ENCODE data around the gene AK3.
"Not testable (repeated sequence)": the region's sequence is repeated elsewhere in the genome, so short reads cannot be mapped to it uniquely, and the experiment has no call there.

Gene AK3

DNA sequence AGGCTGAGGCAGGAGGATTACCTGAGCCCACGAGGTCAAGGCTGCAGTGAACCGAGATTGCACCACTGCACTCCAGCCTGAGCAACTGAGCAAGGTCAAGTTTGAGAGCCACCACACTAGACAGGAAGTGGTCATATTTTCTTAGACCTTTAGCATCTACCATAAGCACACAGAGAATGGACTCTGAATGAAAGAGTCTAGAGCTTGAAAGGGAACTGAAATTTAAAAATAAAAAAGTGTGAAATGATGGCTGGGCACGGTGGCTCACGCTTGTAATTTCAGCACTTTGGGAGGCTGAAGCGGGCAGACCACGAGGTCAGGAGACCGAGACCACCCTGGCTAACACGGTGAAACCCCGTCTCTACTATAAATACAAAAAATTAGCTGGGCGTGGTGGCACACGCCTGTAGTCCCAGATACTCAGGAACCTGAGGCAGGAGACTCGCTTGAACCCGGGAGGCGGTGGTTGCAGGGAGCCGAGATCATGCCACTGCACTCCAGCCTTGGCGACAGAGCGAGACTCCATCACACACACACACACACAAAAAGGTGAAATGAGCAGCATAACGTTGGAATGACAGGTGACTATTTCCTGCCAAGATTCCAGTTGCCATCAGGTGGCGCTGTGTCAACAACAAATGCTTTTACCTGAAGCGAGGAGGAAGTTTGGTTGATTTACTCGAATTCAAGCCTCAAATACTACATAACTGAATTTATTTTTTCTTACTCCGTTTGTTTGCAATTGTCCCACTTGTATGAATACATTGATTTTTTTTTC lies 21.3 kb upstream of the AK3 start:
- H3K4me1 Mint-ChIP-seq: peaks cover 17% of the 10 kb centered on the region
- peak; percentile 57 for ATAC-seq
- no peaks in the 10 kb centered on the region for H3K9me3 Mint-ChIP-seq
- DNase-seq: peak; percentile 80
- H3K36me3 Mint-ChIP-seq (ENCODE audit: low read depth): no peaks in the 10 kb centered on the region
- H3K4me3 Mint-ChIP-seq: peak overlapping the region; percentile 59
- peaks cover 2% of the 10 kb centered on the region for H3K27me3 Mint-ChIP-seq
- peak overlapping the region; percentile 70 for H3K27ac Mint-ChIP-seq

DNA sequence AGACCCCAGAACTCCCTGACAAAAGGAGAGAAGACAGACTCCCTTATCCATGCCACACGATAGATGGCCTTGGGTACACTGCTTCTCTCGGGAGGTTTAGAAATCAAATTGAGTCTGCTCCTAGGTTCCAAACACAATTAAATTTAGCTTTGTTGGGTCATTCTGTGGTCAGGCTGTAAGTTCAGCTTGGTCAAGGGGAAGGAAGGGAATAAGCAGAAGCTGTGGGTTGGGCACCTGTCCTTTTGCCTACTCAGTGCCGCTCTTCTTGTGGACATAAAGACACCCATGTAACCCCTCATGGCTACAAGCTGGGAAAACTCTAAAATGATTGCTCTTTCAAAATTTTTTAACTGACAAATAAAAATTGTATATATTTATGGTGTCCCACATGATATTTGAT lies 19.1 kb upstream of the AK3 start:
- H3K4me1 Mint-ChIP-seq: peaks cover 17% of the 10 kb centered on the region
- H3K4me3 Mint-ChIP-seq: no peak overlapping the region
- H3K27ac Mint-ChIP-seq: no peak overlapping the region
- no peaks in the 10 kb centered on the region for H3K36me3 Mint-ChIP-seq (ENCODE audit: low read depth)
- no peak for DNase-seq
- peaks cover 2% of the 10 kb centered on the region for H3K27me3 Mint-ChIP-seq
- ATAC-seq: no peak
- H3K9me3 Mint-ChIP-seq: no peaks in the 10 kb centered on the region

DNA sequence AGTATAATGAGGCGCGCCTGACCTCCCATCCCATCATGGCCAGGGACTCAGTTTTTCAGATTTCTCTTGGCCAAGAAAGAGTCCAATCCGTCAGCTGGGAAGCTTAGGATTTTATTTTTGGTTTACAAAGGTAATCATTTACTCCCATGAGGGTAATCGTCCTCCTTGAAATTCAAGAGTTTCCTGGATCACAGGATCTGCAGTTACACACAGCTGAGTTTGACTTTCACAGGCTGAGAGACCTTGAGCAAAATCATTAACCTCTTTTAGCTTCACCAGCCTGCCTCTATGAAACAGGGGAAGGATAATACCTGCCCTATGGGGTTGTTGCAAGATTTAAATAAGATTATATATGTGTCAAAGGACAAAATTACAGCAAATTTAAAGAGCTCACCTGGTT lies 15.4 kb upstream of the AK3 start:
- Mint-ChIP-seq H3K4me3 (no peak overlapping the region), H3K27ac (no peak overlapping the region), H3K4me1 (peaks cover 2% of the 10 kb centered on the region), H3K36me3 (ENCODE audit: low read depth) (no peaks in the 10 kb centered on the region), H3K9me3 (no peaks in the 10 kb centered on the region), H3K27me3 (peaks cover 1% of the 10 kb centered on the region)
- DNase-seq (no peak), ATAC-seq (no peak)

DNA sequence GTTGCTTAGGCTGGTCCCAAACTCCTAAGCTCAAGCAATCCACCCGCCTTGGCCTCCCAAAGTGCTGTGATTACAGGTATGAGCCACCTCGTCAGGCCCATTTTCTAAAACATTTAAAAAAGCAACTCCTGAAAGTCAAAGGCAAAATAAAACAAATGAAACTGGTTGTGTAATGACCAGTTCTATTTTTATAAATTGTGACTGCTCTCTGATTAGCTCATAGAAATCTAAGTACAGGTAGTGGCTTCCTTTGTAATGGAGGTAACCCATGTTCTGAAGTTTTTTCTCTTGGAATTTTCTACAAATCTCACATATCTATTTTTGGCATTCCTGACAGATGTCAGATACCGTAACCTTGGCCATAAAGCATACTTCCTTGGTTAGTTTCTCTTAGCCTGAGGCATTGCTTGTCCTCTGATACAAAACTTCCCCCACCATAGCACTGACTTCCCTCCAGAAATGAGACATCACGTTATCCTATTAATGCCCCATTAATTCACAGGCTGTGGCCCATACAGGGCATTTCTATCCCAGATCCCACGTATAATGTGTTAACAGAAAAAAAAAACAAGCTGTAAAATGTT lies 14.1 kb upstream of the AK3 start:
- Mint-ChIP-seq H3K9me3 (no peaks in the 10 kb centered on the region), H3K4me1 (peaks cover 2% of the 10 kb centered on the region), H3K4me3 (no peak overlapping the region)

DNA sequence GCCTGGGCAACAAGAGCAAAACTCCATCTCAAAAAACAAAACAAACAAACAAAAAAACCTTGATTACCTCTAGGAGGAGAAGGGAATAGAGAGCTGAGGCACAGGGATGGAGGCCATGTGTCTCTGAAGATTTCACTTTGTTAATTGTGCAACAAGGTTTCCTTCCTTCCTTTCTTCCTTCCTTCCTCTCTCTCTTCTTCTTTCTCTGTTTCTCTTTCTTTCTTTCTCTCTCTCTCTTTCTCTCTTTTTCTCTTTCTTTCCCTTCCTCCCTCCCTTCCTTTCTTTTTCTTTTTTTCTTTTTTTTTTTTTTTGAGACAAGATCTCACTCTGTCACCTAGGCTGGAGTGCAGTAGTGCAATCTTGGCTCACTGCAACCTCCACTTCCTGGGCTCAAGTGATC lies 13.5 kb upstream of the AK3 start:
- DNase-seq; H3K36me3 Mint-ChIP-seq (ENCODE audit: low read depth); H3K9me3 Mint-ChIP-seq; H3K4me3 Mint-ChIP-seq; H3K4me1 Mint-ChIP-seq; ATAC-seq; H3K27ac Mint-ChIP-seq; H3K27me3 Mint-ChIP-seq: not testable (repeated sequence)

More for the DNA sequence above, 14.1 kb upstream of the AK3 start:
- no peak for ATAC-seq
- no peak for DNase-seq
- H3K27me3 Mint-ChIP-seq: no peaks in the 10 kb centered on the region
- H3K27ac Mint-ChIP-seq: no peak overlapping the region
- no peaks in the 10 kb centered on the region for H3K36me3 Mint-ChIP-seq (ENCODE audit: low read depth)

DNA sequence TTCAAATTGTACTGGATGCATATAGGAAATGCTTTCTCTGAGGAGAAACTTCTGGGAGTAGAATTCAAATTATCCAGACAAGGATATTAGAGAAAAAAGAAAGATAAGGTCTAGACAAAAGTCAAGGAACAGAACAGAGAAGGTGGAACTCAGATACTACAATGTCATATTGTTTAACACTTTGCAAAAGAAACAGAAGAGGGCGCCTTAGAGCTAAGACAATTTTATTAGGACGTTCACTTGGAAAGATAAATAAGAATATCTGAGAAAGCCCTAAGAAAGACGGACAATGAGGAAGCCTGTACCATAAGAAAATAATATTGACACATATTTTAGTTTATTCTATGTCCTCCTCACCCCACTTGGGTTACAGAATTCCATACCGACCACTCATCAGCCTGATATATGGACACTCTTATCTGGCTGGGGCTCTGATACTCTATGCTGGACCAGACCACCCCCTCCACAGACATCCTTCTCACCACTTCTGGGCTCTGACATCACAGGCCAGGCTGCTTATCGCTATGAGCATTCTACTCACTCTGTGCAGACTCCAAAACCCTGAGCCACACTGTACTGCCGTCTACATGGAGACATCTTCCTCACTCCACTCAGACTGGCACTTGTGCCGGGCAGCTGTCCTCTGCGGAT lies 9.1 kb upstream of the AK3 start:
- Mint-ChIP-seq H3K4me1 (peaks cover 12% of the 10 kb centered on the region), H3K27ac (no peak overlapping the region)
- DNase-seq: no peak

DNA sequence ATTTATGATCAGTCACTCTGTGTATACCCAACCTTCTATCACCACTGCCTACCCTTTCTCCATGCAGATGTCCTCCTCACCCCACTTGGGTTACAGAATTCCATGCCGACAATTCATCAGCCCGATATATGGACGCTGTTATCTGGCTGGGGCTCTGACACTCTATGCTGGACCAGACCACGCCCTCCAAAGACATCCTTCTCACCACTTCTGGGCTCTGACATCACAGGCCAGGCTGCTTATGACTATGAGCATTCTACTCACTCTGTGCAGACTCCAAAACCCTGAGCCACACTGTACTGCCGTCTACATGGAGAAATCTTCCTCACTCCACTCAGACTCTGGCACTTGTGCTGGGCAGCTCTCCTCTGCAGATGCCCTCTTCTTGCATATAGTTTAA lies 7.6 kb upstream of the AK3 start:
- H3K9me3 Mint-ChIP-seq: peaks cover 4% of the 10 kb centered on the region
- DNase-seq: no peak
- no peaks in the 10 kb centered on the region for H3K36me3 Mint-ChIP-seq (ENCODE audit: low read depth)
- ATAC-seq: no peak
- H3K4me1 Mint-ChIP-seq: peaks cover 15% of the 10 kb centered on the region
- no peaks in the 10 kb centered on the region for H3K27me3 Mint-ChIP-seq
- no peak overlapping the region for H3K27ac Mint-ChIP-seq
- no peak overlapping the region for H3K4me3 Mint-ChIP-seq

More for the DNA sequence above, 9.1 kb upstream of the AK3 start:
- H3K36me3 Mint-ChIP-seq (ENCODE audit: low read depth): no peaks in the 10 kb centered on the region
- no peaks in the 10 kb centered on the region for H3K9me3 Mint-ChIP-seq
- H3K4me3 Mint-ChIP-seq: no peak overlapping the region
- ATAC-seq: no peak
- no peaks in the 10 kb centered on the region for H3K27me3 Mint-ChIP-seq

DNA sequence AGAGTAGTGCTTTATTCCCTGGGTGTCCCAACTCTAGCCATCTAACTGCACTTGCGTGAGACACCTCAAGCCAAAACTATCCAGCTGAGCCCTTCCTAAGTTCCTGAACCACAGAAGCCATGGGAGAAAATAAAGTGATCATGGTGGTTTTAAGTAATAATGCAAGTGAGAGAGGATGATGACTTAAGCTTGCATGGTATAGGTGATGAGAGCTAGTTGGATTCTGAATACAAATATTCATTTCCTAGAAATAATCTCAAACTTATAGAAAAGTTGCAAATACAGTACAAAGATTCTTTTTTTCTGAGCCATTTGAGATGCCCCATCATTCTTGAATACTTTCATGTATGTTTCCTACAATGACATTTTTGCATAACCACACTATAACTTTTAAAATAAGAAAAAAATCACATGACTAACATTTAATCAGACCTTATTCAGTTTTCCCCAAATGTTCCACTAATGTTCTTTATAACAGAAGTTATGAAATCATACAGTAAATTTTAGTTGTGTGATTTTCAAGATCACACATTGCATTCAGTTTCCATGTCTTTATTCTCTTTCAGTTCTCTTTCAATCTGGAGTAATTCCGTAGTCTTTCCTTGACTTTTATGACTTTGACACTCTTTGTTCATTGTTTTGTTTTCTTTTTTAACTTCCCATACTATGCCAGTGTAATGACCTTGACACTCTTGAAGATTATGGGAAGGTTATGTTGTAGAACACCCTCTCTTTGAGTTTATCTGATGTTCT lies 5.5 kb upstream of the AK3 start:
- ATAC-seq (peak; percentile 20), DNase-seq (no peak)
- H3K9me3 Mint-ChIP-seq: peaks cover 4% of the 10 kb centered on the region
- H3K4me3 Mint-ChIP-seq: no peak overlapping the region
- H3K27ac Mint-ChIP-seq: peak overlapping the region; percentile 29
- H3K36me3 Mint-ChIP-seq (ENCODE audit: low read depth): no peaks in the 10 kb centered on the region
- no peaks in the 10 kb centered on the region for H3K27me3 Mint-ChIP-seq
- H3K4me1 Mint-ChIP-seq: peaks cover 23% of the 10 kb centered on the region

DNA sequence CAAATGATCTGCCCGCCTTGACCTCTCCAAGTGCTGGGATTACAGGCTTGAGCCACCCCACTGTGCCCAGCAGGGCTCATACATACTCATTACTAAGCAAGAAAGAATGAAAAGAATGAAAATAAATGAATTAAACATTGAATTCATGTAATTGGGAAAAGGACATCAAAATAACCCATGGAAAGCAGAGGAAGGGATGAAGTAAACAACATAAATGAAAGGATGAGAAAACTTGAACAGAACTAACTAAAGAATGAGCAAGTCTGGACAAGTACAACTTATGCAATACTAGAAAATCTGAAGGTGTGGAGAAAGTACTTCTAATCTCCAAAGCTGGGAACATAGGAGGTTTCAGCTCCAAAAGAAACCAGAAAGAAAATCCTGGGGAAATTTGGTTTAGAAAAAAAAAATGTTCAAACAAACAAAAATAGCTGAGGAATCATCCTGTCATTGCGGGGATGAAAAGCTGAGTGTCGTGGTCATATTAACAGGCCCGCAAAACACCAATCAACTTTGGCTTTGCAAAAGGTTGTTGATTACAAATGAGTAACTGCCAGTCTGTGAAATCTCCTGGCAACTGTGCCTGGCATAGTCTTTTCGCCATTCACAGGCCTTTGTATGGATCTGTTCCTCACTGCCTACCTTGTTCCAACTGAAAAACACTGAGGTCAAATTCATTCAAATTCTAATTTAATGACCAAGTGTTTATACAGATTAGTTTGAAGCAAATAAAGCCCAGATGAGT lies 2.3 kb upstream of the AK3 start:
- no peaks in the 10 kb centered on the region for H3K36me3 Mint-ChIP-seq (ENCODE audit: low read depth)
- no peaks in the 10 kb centered on the region for H3K27me3 Mint-ChIP-seq
- H3K4me3 Mint-ChIP-seq: no peak overlapping the region
- H3K27ac Mint-ChIP-seq: no peak overlapping the region
- no peak for ATAC-seq
- peaks cover 4% of the 10 kb centered on the region for H3K9me3 Mint-ChIP-seq
- no peak for DNase-seq
- H3K4me1 Mint-ChIP-seq: peaks cover 40% of the 10 kb centered on the region

DNA sequence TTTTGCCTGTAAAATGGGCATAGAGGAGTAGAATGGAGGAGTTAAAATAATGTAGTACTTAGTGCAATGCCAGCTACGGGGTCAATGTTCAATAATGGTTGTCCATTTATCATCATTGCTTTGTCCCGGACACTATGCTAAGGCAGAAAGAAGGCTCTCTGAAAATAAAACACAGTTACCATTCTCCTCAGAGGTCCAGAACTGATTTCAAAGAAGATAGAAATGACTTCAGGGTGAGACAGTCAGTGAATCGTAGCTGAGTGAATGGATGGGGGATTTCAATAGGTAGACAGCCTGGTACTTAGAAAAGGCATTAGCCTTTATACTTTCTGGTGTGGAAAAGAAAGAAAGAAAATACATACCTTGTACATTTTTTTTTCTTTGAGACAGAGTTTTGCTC lies 1.2 kb upstream of the AK3 start:
- peaks cover 45% of the 10 kb centered on the region for H3K4me1 Mint-ChIP-seq
- H3K9me3 Mint-ChIP-seq: peaks cover 4% of the 10 kb centered on the region
- ATAC-seq: no peak
- H3K27me3 Mint-ChIP-seq: no peaks in the 10 kb centered on the region
- H3K4me3 Mint-ChIP-seq: peak overlapping the region; percentile 92
- no peak for DNase-seq
- H3K36me3 Mint-ChIP-seq (ENCODE audit: low read depth): no peaks in the 10 kb centered on the region
- H3K27ac Mint-ChIP-seq: peak overlapping the region; percentile 65

DNA sequence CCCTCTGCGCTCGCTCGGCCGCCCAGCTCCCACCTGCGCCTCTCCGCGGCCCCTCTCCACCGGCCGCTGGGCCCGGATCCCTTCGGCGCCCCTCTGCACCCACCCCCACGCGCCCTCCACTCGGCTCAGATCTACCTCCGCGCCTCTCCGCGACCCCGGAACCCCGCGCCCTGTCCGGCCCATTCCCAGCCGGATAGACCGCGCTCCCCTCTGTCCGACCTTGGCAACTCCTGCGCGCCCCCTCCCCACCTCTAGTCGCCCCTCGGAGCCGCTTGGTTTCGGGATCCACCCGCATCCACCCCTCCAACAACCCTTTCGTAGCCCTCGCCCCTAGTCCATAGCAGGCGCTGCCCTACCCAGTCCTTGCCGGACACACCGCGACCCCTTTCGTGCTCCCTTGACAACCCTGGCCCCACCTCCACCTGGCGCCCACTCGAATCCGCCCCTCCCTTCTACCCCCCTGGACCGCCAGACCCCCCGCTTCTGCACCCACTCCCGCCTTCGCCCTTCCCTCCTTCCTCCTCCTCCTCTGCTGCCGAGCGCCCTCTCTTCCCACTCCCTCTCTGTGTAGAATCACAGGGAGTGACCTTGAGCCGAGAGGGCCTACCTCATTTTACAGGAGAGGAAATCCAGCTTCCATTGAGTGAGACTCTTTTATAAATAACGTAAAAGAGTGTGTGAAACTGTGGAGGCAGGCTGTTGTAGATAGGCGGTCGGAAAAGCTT lies 525 bp upstream of the AK3 start:
- ATAC-seq: no peak
- Mint-ChIP-seq H3K27ac (peak overlapping the region; percentile 65), H3K27me3 (no peaks in the 10 kb centered on the region), H3K4me1 (peaks cover 39% of the 10 kb centered on the region), H3K9me3 (peaks cover 4% of the 10 kb centered on the region), H3K4me3 (peak overlapping the region; percentile 92), H3K36me3 (ENCODE audit: low read depth) (no peaks in the 10 kb centered on the region)
- peak; percentile 14 for DNase-seq

DNA sequence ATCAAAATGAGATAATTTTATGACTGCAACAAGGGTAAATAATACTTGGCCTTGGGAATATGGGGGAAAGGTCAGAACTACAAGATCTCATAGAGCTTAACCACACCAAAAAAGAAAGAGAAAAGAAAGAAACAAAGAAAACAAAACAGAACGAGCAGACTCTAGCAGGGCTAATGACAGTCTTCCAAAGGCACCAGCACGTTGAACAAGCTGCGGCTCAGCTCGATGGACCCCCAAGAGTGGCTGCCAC lies 689 bp downstream of the AK3 start:
- H3K4me1 Mint-ChIP-seq: peaks cover 33% of the 10 kb centered on the region
- peak overlapping the region; percentile 88 for H3K27ac Mint-ChIP-seq
- H3K4me3 Mint-ChIP-seq: peak overlapping the region; percentile 92
- no peaks in the 10 kb centered on the region for H3K27me3 Mint-ChIP-seq
- no peak for DNase-seq
- no peaks in the 10 kb centered on the region for H3K36me3 Mint-ChIP-seq (ENCODE audit: low read depth)
- peaks cover 4% of the 10 kb centered on the region for H3K9me3 Mint-ChIP-seq
- ATAC-seq: no peak

DNA sequence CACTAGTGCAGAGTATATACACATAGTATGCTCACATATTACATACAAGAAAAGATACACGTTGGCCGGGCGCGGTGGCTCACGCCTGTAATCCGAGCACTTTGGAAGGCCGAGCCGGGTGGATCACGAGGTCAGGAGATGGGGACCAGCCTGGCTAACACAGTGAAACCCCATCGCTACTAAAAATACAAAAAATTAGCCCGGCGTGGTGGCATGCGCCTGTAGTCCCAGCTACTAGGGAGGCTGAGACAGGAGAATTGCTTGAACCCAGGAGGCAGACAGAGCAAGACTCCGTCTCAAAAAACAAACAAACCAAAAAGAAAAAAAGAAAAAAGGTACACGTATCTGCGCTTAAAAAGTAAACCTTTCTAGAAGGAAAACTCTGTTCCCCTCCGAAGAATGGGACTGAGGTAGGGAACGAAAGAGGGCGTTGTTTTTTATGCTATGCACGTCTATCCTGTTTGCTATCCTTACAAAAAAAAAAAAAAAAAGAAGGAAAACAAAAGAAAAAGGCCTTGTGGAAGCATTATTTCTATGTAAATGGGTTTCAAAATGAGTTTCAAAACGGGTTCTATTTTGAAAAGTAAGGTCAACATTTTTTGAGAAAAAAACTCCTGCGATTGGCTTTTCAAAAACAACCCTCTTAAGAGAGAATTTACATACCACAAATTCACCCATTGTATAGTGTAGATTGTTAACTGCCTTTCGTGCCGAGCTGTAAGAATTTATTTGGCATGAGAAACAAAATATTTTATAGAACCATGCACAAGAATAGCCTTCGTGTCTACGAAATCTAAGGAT lies 1.2 kb downstream of the AK3 start:
- peaks cover 4% of the 10 kb centered on the region for H3K9me3 Mint-ChIP-seq
- H3K4me1 Mint-ChIP-seq: peaks cover 33% of the 10 kb centered on the region
- peak overlapping the region; percentile 92 for H3K4me3 Mint-ChIP-seq
- peak overlapping the region; percentile 88 for H3K27ac Mint-ChIP-seq
- ATAC-seq (no peak), DNase-seq (no peak)
- no peaks in the 10 kb centered on the region for H3K27me3 Mint-ChIP-seq
- no peaks in the 10 kb centered on the region for H3K36me3 Mint-ChIP-seq (ENCODE audit: low read depth)

Data from activated naive CD8-positive, alpha-beta T cell treated with anti-CD3 and anti-CD28 coated beads, Interleukin-2, amount 50 U/mL, for 24 hours (primary cell).